ENCODE data around the gene OGFOD3. TPM values are rescaled to one million over a fixed set of nuclear protein-coding genes. Genes with fewer than 3 reads are reported as not detected.

Gene OGFOD3
- total and polyA plus RNA-seq, 2 donors (not counting 3 experiments of a cell fraction or from before 2014, with no cell fraction given), result 31.7 to 34.8 TPM

GRCh38 chr17:82447876-82448275, 29.5 kb upstream of the OGFOD3 start:
- TF ChIP-seq, protein P1, sequence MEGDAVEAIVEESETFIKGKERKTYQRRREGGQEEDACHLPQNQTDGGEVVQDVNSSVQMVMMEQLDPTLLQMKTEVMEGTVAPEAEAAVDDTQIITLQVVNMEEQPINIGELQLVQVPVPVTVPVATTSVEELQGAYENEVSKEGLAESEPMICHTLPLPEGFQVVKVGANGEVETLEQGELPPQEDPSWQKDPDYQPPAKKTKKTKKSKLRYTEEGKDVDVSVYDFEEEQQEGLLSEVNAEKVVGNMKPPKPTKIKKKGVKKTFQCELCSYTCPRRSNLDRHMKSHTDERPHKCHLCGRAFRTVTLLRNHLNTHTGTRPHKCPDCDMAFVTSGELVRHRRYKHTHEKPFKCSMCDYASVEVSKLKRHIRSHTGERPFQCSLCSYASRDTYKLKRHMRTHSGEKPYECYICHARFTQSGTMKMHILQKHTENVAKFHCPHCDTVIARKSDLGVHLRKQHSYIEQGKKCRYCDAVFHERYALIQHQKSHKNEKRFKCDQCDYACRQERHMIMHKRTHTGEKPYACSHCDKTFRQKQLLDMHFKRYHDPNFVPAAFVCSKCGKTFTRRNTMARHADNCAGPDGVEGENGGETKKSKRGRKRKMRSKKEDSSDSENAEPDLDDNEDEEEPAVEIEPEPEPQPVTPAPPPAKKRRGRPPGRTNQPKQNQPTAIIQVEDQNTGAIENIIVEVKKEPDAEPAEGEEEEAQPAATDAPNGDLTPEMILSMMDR (IDR thresholded peaks at IDR 0.05; ENCODE audit: extremely low read depth in 1 of 2, insufficient read depth in 1 of 2, low read depth in 1 of 2, low read length in 2 of 2), result no peak
- Histone ChIP-seq H3K27ac (ENCODE audit: insufficient read depth, low read depth, low read length) (no peak overlapping the region), H3K79me2 (ENCODE audit: control insufficient read depth, insufficient read depth, low read length) (peaks cover 3% of the 10 kb centered on the region), H3K4me2 (ENCODE audit: insufficient read depth, low read length) (no peak overlapping the region), H3K9me1 (replicated peaks; ENCODE audit: control insufficient read depth, extremely low read depth, insufficient read depth, low read length) (no peaks in the 10 kb centered on the region), H4K20me1 (replicated peaks; ENCODE audit: control insufficient read depth, extremely low read depth, insufficient read depth, low read length) (no peaks in the 10 kb centered on the region), H3K9me3 (replicated peaks; ENCODE audit: control insufficient read depth, insufficient read depth, low read length) (no peaks in the 10 kb centered on the region), H3K36me3 (ENCODE audit: control insufficient read depth in 2 of 2, extremely low read depth in 1 of 2, insufficient read depth in 2 of 2, low read length in 2 of 2) (peaks cover 0 to 4% of the 10 kb centered on the region in 2 experiments), H3K4me3 (replicated peaks in 1 of 3; ENCODE audit: insufficient read depth in 1 of 3, low read depth in 1 of 3, low read length in 3 of 3) (no peak overlapping the region), H2AFZ (ENCODE audit: low read depth, low read length) (no peak overlapping the region), H3K27me3 (ENCODE audit: control insufficient read depth in 2 of 2, insufficient read depth in 2 of 2, low read length in 2 of 2) (no peaks in the 10 kb centered on the region), H3K9ac (replicated peaks; ENCODE audit: extremely low read depth, insufficient read depth, low read length) (no peak overlapping the region), H3K4me1 (ENCODE audit: control insufficient read depth, extremely low read depth, insufficient read depth, low read length) (peaks cover 6% of the 10 kb centered on the region)
- FAIRE-seq, result no peak
- no TSS peak for BruUV-seq (replicated peaks)
- no peak for DNase-seq (ENCODE audit: low read depth, low spot score)
- POLR2A ChIA-PET, result no interaction called here
- intact Hi-C loops (cut with micrococcal nuclease), result no loop called here
- dilution Hi-C loops (cut with MboI; ENCODE audit: extremely low pct_ligation_motif_present, low sequenced_read_pairs), result no loop called here
- CTCF ChIA-PET, result interaction anchor here (1.1 kb wide), 1 partner anchor 23 kb away, joined by 3 read pairs; no protein-coding TSS in a partner anchor

DNA sequence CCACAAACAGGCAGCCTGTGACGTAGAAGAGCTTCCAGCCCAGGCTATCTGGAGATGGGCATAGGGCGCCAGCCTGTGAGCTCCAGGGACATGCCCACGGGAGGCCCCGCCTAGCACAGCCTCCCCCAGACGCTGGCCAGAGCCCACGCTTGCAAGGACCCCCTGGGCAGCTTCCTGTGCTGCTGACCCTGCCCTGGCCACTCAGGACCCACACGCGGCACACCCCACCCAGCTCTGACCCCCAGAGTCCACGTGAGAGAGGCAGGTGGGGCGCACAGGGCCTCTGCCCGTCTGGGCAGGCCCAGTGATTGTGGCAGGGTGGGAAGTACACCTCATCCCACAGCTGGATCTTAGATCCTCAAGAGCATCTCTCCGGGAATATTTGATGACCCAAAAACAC, 28.3 kb upstream of the OGFOD3 start:
- intact Hi-C loops (cut with micrococcal nuclease) (no loop called here), dilution Hi-C loops (cut with MboI; ENCODE audit: extremely low pct_ligation_motif_present, low sequenced_read_pairs) (no loop called here)
- no TSS peak for BruUV-seq (replicated peaks)
- Histone ChIP-seq H3K79me2 (ENCODE audit: control insufficient read depth, insufficient read depth, low read length) (peaks cover 3% of the 10 kb centered on the region), H4K20me1 (replicated peaks; ENCODE audit: control insufficient read depth, extremely low read depth, insufficient read depth, low read length) (no peaks in the 10 kb centered on the region), H3K9me3 (replicated peaks; ENCODE audit: control insufficient read depth, insufficient read depth, low read length) (no peaks in the 10 kb centered on the region), H3K36me3 (ENCODE audit: control insufficient read depth in 2 of 2, extremely low read depth in 1 of 2, insufficient read depth in 2 of 2, low read length in 2 of 2) (peaks cover 0 to 13% of the 10 kb centered on the region in 2 experiments), H3K4me3 (replicated peaks in 1 of 3; ENCODE audit: insufficient read depth in 1 of 3, low read depth in 1 of 3, low read length in 3 of 3) (no peak overlapping the region), H2AFZ (ENCODE audit: low read depth, low read length) (no peak overlapping the region), H3K4me1 (ENCODE audit: control insufficient read depth, extremely low read depth, insufficient read depth, low read length) (peaks cover 6% of the 10 kb centered on the region), H3K27ac (ENCODE audit: insufficient read depth, low read depth, low read length) (no peak overlapping the region), H3K27me3 (ENCODE audit: control insufficient read depth in 2 of 2, insufficient read depth in 2 of 2, low read length in 2 of 2) (no peaks in the 10 kb centered on the region), H3K9me1 (replicated peaks; ENCODE audit: control insufficient read depth, extremely low read depth, insufficient read depth, low read length) (no peaks in the 10 kb centered on the region), H3K4me2 (ENCODE audit: insufficient read depth, low read length) (no peak overlapping the region), H3K9ac (replicated peaks; ENCODE audit: extremely low read depth, insufficient read depth, low read length) (no peak overlapping the region)
- FAIRE-seq (no peak), DNase-seq (ENCODE audit: low read depth, low spot score) (no peak)
- TF ChIP-seq JUN (IDR thresholded peaks at IDR 0.05; ENCODE audit: borderline replicate concordance, insufficient read depth, insufficient read length, low read depth) (no peak), GATA2 (IDR thresholded peaks at IDR 0.05; ENCODE audit: insufficient read depth, insufficient read length, low read depth, low read length) (no peak), POLR2A (IDR thresholded peaks at IDR 0.05; ENCODE audit: low read depth, low read length) (no peak)
- POLR2A ChIA-PET, result no interaction called here
- CTCF ChIA-PET, result no interaction called here

Data from endothelial cell of umbilical vein (primary cell).